B cell (primary cell): Measurements from ENCODE around the gene MBD6.

Source experiments
- CTCF ChIP-seq: fragments of 200-600 bp; IDR thresholded peaks from one replicate; pipeline ENCODE4 v1.8.0; 2022; ENCODE audit warnings: antibody characterized with exemption, mild to moderate bottlenecking
- EZH2 ChIP-seq: IDR thresholded peaks from 2 replicates; pipeline ENCODE4 v1.6.1; 2012; ENCODE audit warnings: borderline replicate concordance, low read depth, mild to moderate bottlenecking, moderate library complexity, low read length; ENCODE audit not compliant: insufficient read depth, poor library complexity, severe bottlenecking

GRCh38 chr12:57541001-57541400, 18.4 kb downstream of the MBD6 start:
- TF ChIP-seq EZH2 (no peak), CTCF (no peak)
